GM12874 (cell line): ENCODE data around the gene ITM2C.

ENCODE experiments used
- TF ChIP-seq, protein P1 (sequence below): IDR thresholded peaks from 2 replicates; pipeline ENCODE4 v1.5.1; 2011; ENCODE audit warnings: low read depth, mild to moderate bottlenecking, control low read depth, low read length, moderate library complexity; ENCODE audit not compliant: insufficient read depth

ITM2C gene

DNA sequence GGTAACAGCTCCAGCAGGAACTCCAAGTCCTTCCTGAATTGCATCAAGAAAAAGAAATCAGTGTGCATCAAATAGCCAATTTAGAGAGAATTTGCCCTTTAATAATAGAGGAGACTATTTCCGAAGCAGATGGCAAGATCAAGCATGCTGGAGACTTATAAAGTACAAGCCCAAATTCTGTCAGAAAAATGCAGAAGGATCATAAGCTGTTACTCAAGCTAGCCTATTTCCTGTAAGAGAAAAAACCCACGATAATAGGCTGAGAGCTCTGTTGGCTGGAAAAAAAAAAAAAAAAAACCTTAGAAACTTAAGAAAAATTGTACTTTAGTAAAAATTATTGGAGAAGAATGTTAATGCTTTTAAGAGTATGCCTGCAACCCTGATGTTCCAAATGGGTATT lies 24.4 kb upstream of the ITM2C start:
- TF ChIP-seq, protein P1, sequence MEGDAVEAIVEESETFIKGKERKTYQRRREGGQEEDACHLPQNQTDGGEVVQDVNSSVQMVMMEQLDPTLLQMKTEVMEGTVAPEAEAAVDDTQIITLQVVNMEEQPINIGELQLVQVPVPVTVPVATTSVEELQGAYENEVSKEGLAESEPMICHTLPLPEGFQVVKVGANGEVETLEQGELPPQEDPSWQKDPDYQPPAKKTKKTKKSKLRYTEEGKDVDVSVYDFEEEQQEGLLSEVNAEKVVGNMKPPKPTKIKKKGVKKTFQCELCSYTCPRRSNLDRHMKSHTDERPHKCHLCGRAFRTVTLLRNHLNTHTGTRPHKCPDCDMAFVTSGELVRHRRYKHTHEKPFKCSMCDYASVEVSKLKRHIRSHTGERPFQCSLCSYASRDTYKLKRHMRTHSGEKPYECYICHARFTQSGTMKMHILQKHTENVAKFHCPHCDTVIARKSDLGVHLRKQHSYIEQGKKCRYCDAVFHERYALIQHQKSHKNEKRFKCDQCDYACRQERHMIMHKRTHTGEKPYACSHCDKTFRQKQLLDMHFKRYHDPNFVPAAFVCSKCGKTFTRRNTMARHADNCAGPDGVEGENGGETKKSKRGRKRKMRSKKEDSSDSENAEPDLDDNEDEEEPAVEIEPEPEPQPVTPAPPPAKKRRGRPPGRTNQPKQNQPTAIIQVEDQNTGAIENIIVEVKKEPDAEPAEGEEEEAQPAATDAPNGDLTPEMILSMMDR = no peak

DNA sequence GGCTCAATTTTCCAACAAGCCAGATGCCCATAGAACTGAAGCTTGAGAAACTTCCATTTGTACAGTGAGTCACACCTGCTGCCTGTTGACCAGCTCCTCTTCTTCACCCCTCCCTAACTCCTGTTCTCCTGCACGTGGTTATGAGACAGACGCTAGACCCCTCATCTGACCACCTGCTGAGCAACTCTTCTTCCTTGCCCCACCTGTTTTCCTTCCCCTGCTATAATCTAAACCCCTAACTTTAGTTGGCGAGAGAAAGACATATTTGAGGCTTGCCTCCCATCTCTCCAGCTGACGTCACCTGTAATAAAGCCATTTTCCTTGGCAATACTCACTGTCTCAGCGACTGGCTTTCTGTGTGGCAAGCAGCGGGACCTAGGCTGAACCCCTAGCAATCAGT lies 22.3 kb upstream of the ITM2C start:
- TF ChIP-seq, protein P1 = no peak

DNA sequence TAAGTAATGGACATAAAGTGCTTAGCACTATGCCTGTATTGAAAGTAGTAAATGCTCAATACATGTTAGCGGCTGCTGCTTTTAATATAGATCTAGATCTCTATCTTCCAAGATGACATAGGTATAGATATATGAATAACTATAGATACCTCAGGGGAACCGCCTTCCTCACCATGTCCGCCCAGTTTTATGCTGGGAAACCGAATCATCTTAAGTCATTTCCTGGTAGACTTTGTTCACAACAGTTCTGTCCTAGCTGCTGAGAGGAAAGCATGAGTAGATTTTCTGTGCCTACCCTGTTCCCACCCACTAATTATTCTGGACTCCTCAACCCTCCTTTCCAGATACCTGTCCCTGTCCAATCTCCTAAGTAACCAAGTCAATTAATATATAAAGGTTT lies 21.6 kb upstream of the ITM2C start:
- TF ChIP-seq, protein P1 = no peak

DNA sequence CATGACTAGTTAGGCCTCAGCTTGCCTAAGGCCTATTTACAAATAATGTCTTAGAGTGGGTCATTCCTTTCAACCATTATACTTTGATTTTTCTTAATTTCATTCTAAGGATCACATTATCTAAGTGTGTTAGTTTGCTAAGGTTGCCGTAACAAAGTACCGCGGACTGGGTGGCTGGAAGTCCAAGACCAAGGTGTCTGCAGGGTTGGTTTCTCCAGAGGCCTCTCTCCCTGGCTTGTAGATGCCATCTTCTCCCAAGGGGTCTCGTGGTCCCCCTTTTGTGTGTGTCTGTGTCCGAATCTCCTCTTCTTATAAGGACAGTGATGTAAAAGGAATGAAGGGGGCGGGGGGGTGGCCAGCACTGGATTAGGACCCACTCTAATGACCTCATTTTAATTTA lies 18.4 kb upstream of the ITM2C start:
- TF ChIP-seq, protein P1 = no peak

DNA sequence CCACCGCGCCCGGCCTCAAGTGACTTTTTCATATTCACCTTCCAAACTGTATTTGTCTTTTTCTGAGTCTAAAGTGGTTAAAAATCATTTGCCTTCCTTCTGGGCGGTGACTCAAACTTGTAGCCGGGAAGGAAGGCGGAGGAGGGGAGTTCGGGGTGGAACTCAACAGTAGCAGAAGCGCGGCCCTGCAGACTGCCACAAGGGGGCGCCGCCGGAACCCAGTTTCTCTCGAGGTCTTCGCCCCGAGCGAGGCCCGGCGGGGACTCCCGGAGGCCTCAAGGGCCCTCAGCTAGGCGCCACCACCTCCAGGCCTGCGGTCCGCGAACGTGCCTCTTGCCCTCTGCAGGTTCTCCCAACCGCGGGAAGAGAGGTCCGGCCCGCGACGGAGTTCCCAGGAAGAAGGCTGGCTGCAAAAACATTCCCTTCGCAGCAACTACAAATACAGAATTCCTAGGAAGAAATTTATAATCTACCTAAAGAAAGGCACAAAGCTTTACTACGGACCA lies 16.8 kb upstream of the ITM2C start:
- TF ChIP-seq, protein P1 = peak; percentile 96

DNA sequence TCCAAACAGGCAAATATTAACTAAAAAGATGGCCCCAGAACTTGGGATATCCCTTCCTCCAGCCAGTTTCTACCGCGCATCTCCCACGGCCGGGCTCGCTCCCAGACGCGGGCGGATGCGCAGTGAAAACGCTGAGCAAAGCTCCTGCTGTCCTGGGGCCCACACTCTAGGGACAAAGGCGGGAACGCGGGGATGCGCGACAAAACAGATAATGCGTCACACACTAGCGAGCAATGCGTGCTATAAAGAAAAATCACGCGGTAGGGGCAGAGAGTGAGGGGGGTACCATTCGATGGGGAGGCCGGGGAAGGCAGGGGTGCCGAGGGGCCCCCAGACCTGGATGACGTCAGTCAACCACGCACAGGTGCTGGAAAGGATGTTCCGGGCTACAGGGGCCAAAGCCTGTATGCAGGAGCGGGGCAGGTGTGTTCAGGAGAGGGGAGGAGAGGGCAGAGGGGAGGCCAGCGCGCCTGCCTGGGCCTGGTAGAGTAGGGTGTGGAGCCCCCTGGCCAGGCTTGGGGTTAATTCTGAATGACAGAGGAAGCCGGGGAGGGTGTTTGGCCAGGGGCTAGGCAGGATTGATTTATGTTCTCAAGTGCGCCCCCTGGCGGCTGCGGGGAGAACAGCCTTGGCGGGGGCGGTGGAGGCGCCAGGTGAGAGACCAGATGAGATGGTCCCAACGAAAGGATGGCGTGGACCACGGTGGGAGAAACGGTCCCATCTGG lies 14.9 kb upstream of the ITM2C start:
- TF ChIP-seq, protein P1 = peak; percentile 96

DNA sequence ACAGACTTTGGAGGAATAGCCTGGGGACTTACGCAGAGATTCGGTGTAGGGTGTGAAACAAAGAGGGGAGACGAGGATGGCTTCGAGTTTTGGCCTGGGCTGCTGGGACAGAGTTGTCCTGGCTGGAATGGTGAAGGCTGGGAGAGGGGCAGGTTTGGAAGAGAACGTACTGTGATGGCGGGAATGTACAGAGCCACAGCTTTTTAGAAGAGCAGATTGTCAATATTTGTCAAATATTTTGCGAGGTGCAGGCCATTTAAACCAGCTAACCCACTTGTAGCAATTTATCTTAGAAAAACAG lies 14.4 kb upstream of the ITM2C start:
- TF ChIP-seq, protein P1 = no peak

DNA sequence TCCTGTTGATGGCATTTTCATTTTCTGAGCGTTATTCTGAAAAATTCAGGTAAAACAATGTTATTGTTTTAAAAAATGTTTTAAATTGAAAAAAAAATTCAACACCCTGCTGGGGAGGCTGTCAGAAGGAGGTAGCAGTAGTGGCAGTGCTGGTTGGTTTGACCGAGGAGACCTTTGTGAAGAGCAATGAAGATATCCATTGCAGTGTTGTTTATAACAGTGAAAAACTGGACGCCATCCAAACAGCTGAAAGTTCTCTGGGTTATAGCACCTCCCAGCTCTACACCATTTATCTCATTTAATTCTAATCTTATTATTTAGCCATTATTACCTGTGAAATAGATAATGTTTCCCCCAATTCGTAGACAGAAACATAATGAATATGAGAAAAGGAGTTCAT lies 12.6 kb upstream of the ITM2C start:
- TF ChIP-seq, protein P1 = no peak
